Pons (tissue), 1 donor: ENCODE data around the gene TPO.
"Not testable (repeated sequence)": the region's sequence is repeated elsewhere in the genome, so short reads cannot be mapped to it uniquely, and the experiment has no call there.

Source experiments
- DNase-seq: peaks from one replicate; pipeline ENCODE4 v3.0.0-alpha.2; 2016; ENCODE audit warnings: low spot score

The TPO gene

DNA sequence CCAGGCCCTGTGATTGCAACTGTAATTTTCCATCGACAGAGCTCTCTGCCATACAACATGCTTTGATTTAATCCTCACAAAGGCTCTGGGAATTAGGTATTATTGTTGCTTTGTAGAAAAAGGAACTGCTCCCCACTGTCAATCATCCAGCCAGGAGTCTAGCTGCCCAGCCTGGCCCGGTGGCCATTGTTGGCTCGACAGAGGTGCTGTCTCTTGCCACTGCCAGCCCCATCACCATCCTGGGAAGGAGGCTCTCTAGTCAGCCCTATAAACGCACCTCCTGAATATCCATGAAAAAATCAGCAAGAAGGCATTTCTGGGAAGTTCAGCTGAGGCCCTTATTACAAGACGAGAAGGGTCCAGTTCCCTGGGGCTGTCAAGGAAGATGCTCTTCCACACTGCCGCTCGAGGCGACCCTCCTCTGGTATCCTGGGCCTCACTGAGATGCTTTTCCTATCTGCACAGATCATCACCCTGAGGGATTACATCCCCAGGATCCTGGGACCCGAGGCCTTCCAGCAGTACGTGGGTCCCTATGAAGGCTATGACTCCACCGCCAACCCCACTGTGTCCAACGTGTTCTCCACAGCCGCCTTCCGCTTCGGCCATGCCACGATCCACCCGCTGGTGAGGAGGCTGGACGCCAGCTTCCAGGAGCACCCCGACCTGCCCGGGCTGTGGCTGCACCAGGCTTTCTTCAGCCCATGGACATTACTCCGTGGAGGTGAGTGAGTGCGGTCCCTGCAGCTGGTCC lies 71.0 kb downstream of the TPO start:
- DNase-seq = no peak

DNA sequence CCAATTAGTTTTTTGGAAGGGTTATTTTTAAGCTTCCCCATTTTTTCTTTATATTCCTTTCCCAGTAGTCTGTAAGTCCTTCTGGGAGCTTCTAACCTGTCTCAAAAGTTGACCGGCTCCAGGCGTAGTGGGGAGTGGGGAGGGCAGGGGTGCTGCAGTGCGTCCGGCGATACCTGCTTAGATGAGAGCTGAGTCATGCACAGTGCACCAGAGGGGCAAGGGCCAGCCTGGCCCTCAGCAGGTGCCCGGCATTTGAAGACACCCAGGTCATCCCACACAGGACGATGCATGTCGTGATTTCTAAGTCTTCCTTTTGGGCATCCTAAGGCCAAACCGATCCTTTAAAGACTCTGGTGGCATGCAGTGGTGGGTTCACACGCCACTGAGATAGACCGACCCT lies 73.4 kb downstream of the TPO start:
- no peak for DNase-seq

DNA sequence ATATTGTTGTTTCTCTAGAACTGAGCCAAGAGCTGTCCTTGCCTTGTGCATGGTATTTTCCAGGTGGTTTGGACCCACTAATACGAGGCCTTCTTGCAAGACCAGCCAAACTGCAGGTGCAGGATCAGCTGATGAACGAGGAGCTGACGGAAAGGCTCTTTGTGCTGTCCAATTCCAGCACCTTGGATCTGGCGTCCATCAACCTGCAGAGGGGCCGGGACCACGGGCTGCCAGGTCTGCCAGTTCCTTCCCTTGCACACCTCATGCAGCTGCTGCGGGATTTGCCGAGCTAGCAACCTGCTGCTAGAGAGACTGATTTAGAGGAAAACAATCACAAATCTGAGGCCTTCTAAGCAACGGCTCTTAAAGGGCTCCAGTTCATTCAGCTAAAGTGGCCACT lies 74.5 kb downstream of the TPO start:
- DNase-seq = no peak

DNA sequence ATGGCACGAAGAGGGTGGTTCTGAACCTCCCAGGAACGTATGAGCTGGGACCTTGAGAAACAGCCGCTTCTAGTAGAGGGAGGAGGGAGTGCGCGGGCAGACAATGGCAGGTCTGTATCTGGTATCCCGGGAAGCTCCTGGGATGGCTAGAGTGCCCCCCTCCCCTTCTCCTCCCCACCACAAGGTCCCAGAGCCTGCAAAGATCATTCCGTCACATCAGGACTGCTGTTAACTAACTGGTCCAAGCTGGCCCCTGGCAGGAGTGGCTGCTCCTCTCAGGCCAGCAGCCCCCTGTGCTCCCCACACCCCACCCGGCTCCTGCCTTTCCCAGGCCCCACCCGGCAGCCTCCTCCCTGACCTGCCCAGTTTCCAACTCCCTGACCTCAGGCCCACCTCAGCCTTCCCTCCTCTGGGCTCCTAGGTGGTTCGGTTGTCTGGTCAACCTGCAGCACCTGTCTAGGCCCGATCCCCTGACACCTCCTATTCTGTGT lies 75.0 kb downstream of the TPO start:
- no peak for DNase-seq

DNA sequence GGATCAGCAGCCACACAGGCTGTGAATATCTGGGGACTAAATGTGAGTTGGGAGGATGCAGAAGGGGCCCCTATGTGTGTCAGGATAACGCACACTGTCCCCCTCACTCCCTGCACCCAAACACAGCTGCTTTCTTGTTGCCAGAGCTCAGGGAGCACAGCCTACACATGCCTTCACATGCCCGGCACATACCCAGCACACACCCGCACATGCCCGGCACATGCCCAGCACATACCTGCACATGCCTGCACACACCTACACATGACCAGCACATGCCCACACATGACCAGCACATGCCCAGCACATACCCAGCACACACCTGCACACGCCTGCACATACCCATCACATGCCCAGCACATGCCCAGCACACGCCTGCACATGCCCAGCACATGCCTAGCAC lies 75.6 kb downstream of the TPO start:
- DNase-seq = no peak

DNA sequence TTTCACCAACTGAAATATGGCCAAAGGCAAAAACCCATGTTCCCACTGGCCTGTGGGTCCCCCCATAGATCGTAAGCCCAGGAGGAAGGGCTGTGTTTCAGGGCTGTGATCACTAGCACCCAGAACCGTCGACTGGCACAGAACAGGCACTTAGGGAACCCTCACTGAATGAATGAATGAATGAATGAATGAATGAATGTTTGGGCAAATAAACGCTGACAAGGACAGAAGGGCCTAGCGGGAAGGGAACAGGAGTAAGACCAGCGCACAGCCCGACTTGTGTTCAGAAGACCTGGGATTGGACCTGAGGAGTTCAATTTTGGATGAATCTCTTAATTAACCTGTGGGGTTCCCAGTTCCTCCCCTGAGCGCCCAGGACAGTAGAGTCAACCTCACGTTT lies 76.2 kb downstream of the TPO start:
- DNase-seq = no peak

DNA sequence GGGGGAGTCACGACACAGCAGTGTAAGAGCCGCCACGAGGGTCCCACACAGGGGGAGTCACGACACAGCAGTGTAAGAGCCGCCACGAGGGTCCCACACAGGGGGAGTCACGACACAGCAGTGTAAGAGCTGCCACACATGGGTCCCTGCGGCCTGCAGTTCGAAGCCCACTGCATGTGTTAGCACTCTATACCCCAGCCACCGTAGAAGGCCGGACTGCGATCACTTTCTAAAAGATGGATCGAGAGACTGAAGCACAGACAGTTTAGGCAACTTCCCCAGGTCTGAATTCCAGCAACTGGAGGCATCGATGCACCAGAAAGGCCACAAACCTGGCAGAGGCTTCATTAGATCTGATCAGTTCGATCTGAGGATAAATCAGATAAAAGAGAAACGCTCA lies 77.1 kb downstream of the TPO start:
- not testable (repeated sequence) for DNase-seq

DNA sequence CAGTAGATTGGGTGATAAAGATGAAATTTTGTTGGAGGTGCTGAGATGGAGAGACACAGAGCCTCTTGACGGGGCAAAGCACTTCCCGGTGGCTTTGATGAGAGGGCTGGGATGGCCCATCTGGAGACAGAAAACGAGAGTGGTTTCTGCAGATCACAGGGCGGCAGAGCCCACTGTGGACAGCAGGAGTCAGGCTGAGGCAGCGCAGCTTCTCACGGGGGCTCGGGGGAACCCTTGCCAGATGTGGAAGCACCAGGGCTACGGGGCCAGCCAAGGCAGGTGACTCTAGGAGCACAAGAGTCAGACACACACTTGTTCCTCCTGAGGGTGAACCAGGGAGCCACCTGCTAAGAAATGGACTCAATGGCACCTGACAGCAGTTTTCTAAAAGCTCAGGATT lies 78.5 kb downstream of the TPO start:
- DNase-seq = no peak

DNA sequence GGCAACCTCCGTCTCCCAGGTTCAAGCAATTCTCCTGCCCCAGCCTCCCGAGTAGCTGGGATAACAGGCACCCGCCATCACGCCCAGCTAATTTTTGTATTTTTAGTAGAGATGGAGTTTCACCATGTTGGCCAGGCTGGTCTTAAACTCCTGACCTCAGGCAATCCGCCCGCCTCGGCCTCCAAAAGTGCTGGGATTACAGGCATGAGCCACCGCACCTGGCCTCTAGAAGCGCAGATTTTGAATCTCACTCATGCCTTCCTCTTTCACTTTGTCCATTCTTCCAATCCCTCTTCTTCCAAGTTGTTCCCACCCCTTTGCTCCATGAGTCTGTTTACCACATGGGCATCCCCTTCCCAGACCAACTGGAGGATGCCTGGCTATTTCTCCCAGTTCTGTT lies 79.0 kb downstream of the TPO start:
- not testable (repeated sequence) for DNase-seq

DNA sequence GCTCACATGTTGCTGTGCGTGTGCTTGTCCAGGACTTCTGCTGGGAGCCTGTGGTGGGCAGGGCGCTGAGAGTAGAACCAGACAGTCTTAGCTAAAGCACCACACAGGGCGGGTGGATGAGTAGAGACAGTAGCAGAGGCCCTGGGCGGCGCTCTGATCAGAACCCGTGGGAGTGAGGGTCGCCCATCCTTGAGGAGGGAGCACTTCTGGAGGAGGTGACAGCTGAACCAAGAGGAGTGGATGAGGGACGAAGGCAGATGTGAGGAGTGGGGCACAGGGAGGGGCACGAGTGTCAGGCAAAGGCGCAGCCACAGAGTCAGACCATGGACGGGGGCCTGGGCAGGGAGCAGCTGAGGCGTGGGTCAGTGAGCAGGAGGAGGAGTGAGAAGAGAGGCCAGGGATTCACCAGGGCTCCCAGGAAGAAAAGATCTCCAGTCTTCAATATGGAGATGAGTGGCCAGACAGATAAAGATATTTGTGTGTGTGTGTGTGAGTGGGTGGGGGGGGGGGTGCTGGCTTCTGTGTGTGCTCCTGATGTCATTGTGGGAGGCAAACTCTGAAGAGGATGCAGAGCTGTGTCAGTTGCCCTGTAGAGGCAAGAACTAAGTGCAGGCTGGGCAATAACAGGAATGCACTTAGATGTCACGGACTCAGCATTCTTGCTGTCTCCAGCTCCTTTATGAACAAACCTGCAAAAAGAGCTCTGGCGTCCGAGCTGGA lies 79.6 kb downstream of the TPO start:
- no peak for DNase-seq

DNA sequence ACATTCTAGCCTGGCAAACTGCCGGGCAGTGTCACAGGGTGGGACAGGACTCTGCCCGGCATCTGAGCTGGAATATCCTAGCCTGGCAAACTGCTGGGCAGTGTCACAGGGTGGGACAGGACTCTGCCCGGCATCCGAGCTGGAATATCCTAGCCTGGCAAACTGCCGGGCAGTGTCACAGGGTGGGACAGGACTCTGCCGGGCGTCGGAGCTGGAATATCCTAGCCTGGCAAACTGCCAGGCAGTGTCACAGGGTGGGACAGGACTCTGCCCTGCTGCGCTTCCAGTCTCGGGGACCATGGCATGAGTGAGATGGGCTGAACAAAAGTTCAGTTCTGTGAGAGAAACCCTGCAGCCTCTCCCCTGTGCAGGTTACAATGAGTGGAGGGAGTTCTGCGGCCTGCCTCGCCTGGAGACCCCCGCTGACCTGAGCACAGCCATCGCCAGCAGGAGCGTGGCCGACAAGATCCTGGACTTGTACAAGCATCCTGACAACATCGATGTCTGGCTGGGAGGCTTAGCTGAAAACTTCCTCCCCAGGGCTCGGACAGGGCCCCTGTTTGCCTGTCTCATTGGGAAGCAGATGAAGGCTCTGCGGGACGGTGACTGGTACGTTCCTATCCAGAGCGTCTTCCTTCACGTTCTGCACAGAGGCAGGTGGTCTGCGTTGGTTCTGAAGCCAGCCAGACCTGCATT lies 80.3 kb downstream of the TPO start:
- DNase-seq = no peak

DNA sequence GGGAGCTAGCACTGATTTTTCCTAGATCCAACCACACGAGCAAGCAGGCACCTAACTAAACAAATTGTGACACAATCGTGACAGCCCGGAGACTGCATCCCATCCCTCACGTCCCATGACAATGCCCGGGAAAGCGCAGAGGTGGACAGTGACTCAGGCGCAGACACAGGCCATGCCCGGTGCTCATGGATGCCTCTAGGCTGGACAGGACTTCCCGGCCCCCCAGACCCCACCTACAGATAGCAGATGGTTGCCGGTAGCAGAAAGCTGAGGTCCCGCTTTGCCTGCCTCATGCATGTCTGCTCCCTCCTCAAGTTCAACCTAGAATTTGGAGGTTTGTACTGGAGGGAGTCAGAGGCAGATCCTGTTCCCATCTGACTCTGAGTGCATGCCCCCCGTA lies 81.0 kb downstream of the TPO start:
- DNase-seq = no peak

DNA sequence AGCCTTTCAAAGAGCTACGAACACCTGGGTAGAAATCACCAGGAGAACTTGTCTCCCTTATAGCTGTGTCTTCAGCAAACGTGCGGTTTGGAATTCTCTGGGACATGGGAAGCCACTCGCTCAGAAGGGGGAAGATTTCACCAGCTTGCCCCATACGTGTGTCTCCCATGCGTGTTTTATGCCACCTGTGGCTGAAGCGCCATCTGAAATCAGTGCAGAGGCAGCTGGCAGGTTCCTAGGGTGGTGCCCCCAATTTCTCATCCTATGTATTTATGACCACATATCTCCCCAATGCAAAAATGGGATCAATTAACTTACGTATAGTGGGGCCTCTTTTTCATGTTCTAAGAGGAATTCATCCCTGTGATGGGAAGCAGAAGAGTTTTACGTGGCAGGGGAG lies 81.6 kb downstream of the TPO start:
- no peak for DNase-seq

DNA sequence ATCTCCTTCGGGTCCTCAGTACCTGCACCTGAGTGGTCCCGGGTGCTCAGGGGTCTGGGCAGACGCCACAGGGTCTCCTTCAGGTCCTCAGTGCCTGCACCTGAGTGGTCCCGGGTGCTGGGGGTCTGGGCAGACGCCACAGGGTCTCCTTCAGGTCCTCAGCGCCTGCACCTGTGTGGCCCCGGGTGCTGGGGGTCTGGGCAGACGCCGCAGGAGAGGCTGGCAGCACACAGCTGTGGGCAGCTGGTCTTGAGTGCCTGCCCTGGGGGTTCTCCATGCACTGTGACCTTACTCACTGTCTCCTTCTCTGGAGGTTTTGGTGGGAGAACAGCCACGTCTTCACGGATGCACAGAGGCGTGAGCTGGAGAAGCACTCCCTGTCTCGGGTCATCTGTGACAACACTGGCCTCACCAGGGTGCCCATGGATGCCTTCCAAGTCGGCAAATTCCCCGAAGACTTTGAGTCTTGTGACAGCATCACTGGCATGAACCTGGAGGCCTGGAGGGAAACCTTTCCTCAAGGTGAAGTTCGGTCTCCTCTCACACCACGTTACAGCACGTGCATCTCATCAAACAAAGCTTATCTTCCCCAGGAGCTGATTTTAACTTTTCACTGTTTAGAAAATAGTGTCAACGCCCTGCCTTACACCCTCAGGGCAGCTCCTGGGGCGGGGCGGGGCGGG lies 82.6 kb downstream of the TPO start:
- DNase-seq = no peak

DNA sequence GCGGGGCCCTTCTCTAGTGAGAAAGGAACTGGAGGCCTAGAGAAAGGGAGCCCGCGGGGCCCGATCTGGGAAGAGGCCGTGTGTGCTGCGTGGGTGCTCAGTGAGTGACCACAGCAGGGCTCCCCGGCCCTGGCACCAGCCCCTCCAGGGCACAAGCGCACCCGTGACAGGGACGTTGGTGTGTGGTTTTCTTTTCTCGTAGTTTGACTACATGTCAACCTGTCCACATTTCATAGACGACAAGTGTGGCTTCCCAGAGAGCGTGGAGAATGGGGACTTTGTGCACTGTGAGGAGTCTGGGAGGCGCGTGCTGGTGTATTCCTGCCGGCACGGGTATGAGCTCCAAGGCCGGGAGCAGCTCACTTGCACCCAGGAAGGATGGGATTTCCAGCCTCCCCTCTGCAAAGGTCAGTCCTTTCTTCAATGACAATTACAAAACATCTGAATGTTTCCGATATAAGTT lies 83.1 kb downstream of the TPO start:
- no peak for DNase-seq

DNA sequence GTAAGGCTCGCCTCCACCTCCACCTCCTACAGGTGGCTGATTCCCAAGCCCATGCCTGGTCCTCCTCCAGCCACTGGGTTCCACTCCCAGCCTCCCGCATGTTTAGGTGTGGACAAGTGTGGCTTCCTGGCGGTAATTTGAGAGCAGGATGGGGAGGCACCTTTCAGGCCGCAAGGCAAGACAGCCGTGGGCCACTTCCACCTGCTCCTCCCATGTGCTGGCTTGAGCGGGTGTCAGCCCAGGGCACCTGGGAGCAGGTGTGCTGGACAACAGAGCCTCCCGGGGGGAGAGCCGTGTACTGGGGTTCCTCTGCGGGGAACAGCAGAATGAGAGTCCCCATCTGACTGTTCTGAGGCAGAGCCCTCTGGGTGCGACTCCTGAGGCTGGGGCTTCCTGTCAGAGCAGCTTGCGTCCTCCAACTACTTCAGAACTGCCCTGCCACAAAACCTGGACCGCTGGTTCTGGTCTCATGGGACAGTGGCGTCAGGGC lies 83.9 kb downstream of the TPO start:
- no peak for DNase-seq

DNA sequence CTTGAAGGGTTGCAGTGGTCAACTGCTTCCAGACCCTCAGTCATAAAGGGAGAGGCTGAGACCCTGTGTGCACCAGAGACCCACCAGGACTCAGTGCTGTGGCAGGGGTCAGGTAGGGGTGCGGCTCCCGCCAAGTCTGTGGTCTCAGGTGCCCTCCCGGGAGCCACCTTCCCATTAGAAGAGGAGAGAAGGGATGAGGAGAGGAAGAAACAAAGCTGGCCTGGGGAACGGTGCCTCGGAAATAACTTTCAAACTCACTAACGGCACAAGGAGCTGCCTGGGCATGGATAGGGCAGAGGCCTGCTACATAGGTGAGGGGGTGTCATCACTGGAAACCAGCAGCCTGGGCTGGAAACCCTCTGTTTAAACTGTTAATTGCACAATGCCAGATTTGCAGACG lies 84.9 kb downstream of the TPO start:
- DNase-seq = no peak

DNA sequence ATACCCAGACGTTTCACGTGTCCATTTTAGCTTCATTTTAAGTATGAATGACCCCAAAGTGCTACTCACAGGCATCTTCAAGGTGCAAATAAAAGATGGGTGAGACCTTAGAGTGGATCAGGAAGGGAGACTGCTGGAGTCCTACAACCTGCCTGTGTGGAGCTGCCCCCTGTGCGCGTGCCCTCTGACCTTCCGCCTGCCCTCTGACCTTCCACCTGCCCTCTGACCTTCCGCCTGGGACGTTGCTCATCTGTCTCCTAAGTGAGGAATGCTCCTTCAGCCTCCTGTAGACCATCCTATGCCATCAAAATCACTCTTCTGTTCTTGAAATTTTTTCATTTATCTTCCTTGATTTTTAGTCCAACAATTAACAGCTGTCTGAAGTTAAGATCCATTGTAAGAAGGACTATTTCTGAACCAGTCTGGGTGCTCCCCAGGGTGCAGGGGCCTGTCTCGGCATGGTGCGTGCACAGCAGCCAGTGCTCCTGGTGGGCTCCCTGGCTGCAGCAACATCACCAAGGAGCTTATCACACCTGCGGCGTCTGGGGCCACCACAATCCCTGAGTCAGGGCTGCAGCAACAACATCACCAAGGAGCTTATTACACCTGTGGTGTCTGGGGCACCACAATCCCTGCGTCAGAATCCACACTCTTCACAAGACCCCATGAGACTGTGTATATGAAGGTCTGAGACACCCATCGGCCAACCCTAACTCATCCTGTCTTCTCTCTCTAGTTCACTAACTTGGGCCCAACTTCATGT lies 86.0 kb downstream of the TPO start:
- DNase-seq = no peak

DNA sequence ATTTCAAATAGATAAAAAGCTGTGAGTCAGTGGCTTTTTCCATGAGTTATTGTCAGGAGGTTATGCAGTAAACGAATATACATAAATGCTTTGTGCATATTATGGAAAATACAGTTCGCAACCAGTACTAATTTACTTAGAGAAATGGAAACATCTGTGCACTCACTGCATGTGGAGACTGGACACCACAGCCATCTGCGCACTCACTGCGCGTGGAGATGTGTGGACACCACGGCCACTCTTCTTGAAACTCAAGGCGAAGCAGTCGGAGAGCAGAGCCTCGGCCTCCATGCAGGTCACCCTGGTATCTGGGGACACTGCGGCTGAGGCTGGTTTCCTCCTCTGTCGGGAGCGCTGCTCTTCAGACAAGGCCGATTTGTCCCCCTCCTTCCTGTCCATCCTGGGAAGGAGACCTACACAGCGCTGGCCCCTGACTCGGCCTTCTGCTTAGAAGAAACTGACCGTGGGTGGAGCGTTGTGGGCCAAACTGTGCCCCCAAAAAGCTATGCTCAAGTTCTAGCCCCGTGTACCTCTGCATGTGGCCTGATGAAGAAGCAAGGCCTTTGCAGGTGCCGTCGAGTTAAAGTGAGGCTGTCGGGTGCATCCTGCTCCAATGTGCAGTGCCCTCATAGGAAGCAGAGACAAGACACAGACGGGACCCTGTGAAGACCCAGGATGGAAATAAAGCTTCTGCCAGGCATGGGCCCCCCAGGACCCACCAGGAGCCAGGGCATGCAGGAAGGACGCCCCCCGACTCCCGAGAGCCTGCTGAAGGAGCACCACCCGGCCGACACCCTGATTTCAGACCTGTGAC lies 88.0 kb downstream of the TPO start:
- no peak for DNase-seq

DNA sequence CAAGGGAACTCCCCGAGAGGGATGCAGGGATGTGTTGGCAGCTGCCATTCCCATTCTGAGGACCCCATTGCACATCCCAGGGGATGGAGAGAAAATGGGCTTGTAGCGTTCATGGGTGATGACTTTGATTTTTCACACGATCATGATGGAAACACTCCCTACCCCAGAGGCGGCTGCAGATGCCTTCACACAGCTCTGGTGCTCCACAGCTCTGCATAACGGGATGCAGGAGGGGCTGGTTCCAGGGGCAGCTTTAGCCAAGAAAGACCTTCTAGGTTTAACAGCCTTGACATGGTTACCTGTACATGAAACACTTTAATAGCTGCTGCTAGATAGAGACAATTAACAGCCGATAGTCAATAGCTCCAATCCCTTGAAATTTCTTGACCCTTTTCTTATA lies 88.7 kb downstream of the TPO start:
- DNase-seq = no peak

DNA sequence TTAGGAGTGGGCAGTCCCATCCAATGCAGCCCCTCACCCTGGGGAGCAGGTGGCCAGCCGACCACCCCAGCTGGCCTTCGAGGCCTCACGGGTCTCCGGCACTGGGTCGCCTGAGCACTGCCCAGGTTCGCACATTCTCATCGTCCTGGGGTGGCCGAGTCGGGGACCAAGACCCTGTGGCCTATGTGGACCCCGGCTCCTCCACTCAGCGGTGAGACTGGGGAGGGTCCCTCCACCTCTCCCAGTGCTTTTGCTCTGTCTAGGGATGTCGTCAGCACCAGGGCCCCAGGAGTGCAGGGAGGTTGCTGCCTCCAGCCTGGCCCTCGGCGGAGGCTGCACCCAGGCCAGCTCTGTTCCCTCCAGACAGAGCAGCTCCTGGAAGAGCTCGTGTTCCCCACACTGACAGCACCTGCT lies 89.6 kb downstream of the TPO start:
- no peak for DNase-seq
